ENCODE results near the gene CACNA1B. TPM values are rescaled to one million over a fixed set of nuclear protein-coding genes. Genes with fewer than 3 reads are reported as not detected.

CACNA1B gene
- total and polyA plus RNA-seq, 2 of the 4 experiments (the other 2 are of a cell fraction), result 0.02 TPM; not detected in 1

DNA sequence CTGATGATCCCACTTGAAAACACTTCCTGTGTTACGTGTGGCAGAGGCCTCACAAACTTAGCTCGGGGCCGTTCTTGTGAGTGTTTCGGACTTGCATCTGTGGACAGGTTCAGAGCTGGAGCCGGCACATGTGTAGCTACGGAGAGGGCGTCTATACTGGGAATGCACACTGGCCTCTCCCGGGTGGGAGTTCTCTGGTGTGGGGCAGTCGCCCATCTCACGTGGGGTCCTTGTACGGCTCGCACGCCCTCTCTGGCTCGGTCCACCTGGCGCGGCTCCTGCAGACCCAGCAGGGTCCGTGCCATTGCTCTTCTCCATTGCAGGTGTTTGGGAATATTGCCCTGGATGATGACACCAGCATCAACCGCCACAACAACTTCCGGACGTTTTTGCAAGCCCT lies 197.9 kb downstream of the CACNA1B start:
- in situ Hi-C loops (cut with MboI; ENCODE audit: low sequenced_read_pairs), result no loop called here
- no peaks in the 10 kb centered on the region for H4K20me1 ChIP-seq (ENCODE audit: insufficient read depth, low read length)
- no peaks in the 10 kb centered on the region for H3K36me3 ChIP-seq (ENCODE audit: control insufficient read depth, insufficient read depth, low read length)
- 67% methylated on average over 3 of the region's 20 CpGs; no CpG with 5 or more reads in 1 of the 2 experiments for WGBS, 2 experiments (ENCODE audit: extremely low coverage in 2 of 2, insufficient read length in 1 of 2)
- no peak overlapping the region for H3K4me3 ChIP-seq (ENCODE audit: insufficient read depth, low read depth, low read length)
- H2BK15ac ChIP-seq (ENCODE audit: low read depth, low read length), result no peak overlapping the region
- H4K5ac ChIP-seq (ENCODE audit: low read depth, low read length), result no peak overlapping the region
- no peak overlapping the region for H3K4me2 ChIP-seq (ENCODE audit: low read depth, low read length)
- dilution Hi-C loops (cut with HindIII; ENCODE audit: low sequenced_read_pairs, unreplicated experiment), result no loop called here
- H3K14ac ChIP-seq (replicated peaks; ENCODE audit: low read depth, low read length), result no peak overlapping the region
- H2BK120ac ChIP-seq (ENCODE audit: low read depth, low read length), result no peak overlapping the region
- H3K79me1 ChIP-seq (ENCODE audit: low read depth in 1 of 2, low read length in 2 of 2), result no peaks in the 10 kb centered on the region
- DNase-seq (no peak), ATAC-seq (ENCODE audit: low read depth) (no peak)
- no peak overlapping the region for H2BK20ac ChIP-seq (ENCODE audit: low read depth, low read length)
- no peak overlapping the region for H2AK5ac ChIP-seq (ENCODE audit: low read depth, low read length)
- BruUV-seq (replicated peaks), result no TSS peak
- H3K23ac ChIP-seq (ENCODE audit: low read depth, low read length), result no peak overlapping the region
- H3K4me1 ChIP-seq (ENCODE audit: control insufficient read depth, insufficient read depth, low read length), result no peaks in the 10 kb centered on the region
- no peak overlapping the region for H3K9ac ChIP-seq (ENCODE audit: low read depth, low read length)
- H3K27ac ChIP-seq (ENCODE audit: insufficient read depth, low read length), result no peak overlapping the region
- no peak overlapping the region for H3K56ac ChIP-seq (ENCODE audit: extremely low read depth, insufficient read depth, low read length)
- ChIA-PET CTCF (no interaction called here), POLR2A (ENCODE audit: unreplicated experiment) (no interaction called here)
- H3K9me3 ChIP-seq (ENCODE audit: control insufficient read depth, insufficient read depth, low read length), result peaks cover 77% of the 10 kb centered on the region
- TF ChIP-seq NFE2L2 (IDR thresholded peaks at IDR 0.05; ENCODE audit: low read depth, low read length) (no peak), MAFK (IDR thresholded peaks at IDR 0.05; ENCODE audit: low read depth, low read length) (no peak), CHD1 (IDR thresholded peaks at IDR 0.05; ENCODE audit: low read depth, low read length) (no peak), MAZ (IDR thresholded peaks at IDR 0.05; ENCODE audit: borderline replicate concordance, low read depth, low read length) (no peak), POLR2A (IDR thresholded peaks at IDR 0.05; ENCODE audit: low read depth, low read length) (no peak), MXI1 (IDR thresholded peaks at IDR 0.05; ENCODE audit: borderline replicate concordance, low read depth, low read length) (no peak), CTCF (conservative IDR thresholded peaks at IDR 0.05; ENCODE audit: low read depth, low read length) (no peak), RFX5 (IDR thresholded peaks at IDR 0.05; ENCODE audit: low read depth, low read length) (no peak), BHLHE40 (IDR thresholded peaks at IDR 0.05; ENCODE audit: low read depth, low read length) (no peak), FOS (IDR thresholded peaks at IDR 0.05; ENCODE audit: low read depth, low read length) (no peak), SMC3 (IDR thresholded peaks at IDR 0.05; ENCODE audit: low read depth, low read length) (no peak), RCOR1 (IDR thresholded peaks at IDR 0.05; ENCODE audit: insufficient replicate concordance, low read length) (no peak), RAD21 (IDR thresholded peaks at IDR 0.05; ENCODE audit: low read length) (no peak)
- TF ChIP-seq, protein P1, sequence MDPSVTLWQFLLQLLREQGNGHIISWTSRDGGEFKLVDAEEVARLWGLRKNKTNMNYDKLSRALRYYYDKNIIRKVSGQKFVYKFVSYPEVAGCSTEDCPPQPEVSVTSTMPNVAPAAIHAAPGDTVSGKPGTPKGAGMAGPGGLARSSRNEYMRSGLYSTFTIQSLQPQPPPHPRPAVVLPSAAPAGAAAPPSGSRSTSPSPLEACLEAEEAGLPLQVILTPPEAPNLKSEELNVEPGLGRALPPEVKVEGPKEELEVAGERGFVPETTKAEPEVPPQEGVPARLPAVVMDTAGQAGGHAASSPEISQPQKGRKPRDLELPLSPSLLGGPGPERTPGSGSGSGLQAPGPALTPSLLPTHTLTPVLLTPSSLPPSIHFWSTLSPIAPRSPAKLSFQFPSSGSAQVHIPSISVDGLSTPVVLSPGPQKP (IDR thresholded peaks at IDR 0.05; ENCODE audit: borderline replicate concordance, low read depth, low read length), result no peak
- H3K9me1 ChIP-seq (ENCODE audit: insufficient read depth, low read length), result no peaks in the 10 kb centered on the region
- no peak overlapping the region for H3K18ac ChIP-seq (ENCODE audit: low read depth, low read length)
- H2BK5ac ChIP-seq (ENCODE audit: low read depth, low read length, poor library complexity, severe bottlenecking), result no peak overlapping the region
- no peak overlapping the region for H3K4ac ChIP-seq (ENCODE audit: low read depth, low read length)
- intact Hi-C loops (cut with micrococcal nuclease), result no loop called here
- no peak overlapping the region for H2AK9ac ChIP-seq (replicated peaks; ENCODE audit: low read depth, low read length, poor library complexity)
- no peak overlapping the region for H4K91ac ChIP-seq (ENCODE audit: insufficient read depth, low read depth, low read length)
- no peaks in the 10 kb centered on the region for H3K27me3 ChIP-seq (ENCODE audit: control insufficient read depth, insufficient read depth, low read length)
- H4K8ac ChIP-seq (ENCODE audit: low read depth in 2 of 2, low read length in 2 of 2), result no peak overlapping the region
- H2AFZ ChIP-seq (replicated peaks; ENCODE audit: low read length, poor library complexity), result no peak overlapping the region

All from IMR-90 (cell line).